IMR-90 (cell line): Measurements from ENCODE around the gene NUDCD3. TPM values are rescaled to one million over a fixed set of nuclear protein-coding genes. Genes with fewer than 3 reads are reported as not detected.

ENCODE experiments used
- ATAC-seq: fragments of 200-7000 bp; cut with Tn5 transposase; 2 replicates; pipeline ENCODE4 v1.9.1; 2020; ENCODE audit warnings: low read depth, mild to moderate bottlenecking, moderate library complexity
- BruUV-seq: library from RNA; stranded (reverse); fragments of 400-500 nt; replicated peaks from 2 replicates; lab custom pipeline; 2021; lab: Mats Ljungman, UMichigan
- CTCF ChIA-PET: fragments of 300-600 bp; formaldehyde crosslinking; extraction: SDS; loops from one replicate; lab custom pipeline; 2021; ENCODE audit warnings: antibody characterized with exemption; lab: Yijun Ruan, JAX
- POLR2A ChIA-PET: fragments of 300-600 bp; sonication (Branson Sonifier 250); formaldehyde crosslinking; loops from one replicate; lab custom pipeline; 2022; ENCODE audit warnings: antibody characterized with exemption; ENCODE audit not compliant: unreplicated experiment; lab: Charles Lee
- DNase-seq: peaks from one replicate; pipeline ENCODE4 v3.0.0; 2013
- H2AFZ ChIP-seq: replicated peaks from 2 replicates; pipeline ENCODE3; 2013; ENCODE audit warnings: low read length, mild to moderate bottlenecking; ENCODE audit not compliant: poor library complexity
- H2AK5ac ChIP-seq: 2 replicates; pipeline ENCODE4 v1.6.1; 2013; ENCODE audit warnings: low read depth, low read length, inconsistent platforms
- H2AK9ac ChIP-seq: replicated peaks from 2 replicates; pipeline ENCODE3; 2013; ENCODE audit warnings: mild to moderate bottlenecking, low read depth, low read length, moderate library complexity; ENCODE audit not compliant: poor library complexity
- H2BK120ac ChIP-seq: 2 replicates; pipeline ENCODE4 v1.6.1; 2013; ENCODE audit warnings: low read depth, low read length, inconsistent platforms
- H2BK15ac ChIP-seq: 3 replicates; pipeline ENCODE4 v1.6.1; 2013; ENCODE audit warnings: low read depth, low read length, inconsistent platforms
- H2BK20ac ChIP-seq: 2 replicates; pipeline ENCODE4 v1.6.1; 2013; ENCODE audit warnings: low read depth, mild to moderate bottlenecking, inconsistent platforms, low read length, moderate library complexity
- H2BK5ac ChIP-seq: 2 replicates; pipeline ENCODE4 v1.6.1; 2013; ENCODE audit warnings: mild to moderate bottlenecking, low read depth, low read length, inconsistent platforms; ENCODE audit not compliant: poor library complexity, severe bottlenecking
- H3K14ac ChIP-seq: replicated peaks from 2 replicates; pipeline ENCODE4 v1.6.1; 2013; ENCODE audit warnings: low read depth, low read length, inconsistent platforms
- H3K18ac ChIP-seq: 2 replicates; pipeline ENCODE4 v1.6.1; 2013; ENCODE audit warnings: low read depth, low read length, control low read depth
- H3K23ac ChIP-seq: 2 replicates; pipeline ENCODE4 v1.6.1; 2013; ENCODE audit warnings: low read depth, low read length, inconsistent platforms
- H3K27ac ChIP-seq: 2 replicates; pipeline ENCODE4 v1.5.1; 2013; ENCODE audit warnings: mild to moderate bottlenecking, control low read depth, low read length; ENCODE audit not compliant: insufficient read depth
- H3K27me3 ChIP-seq: 2 replicates; pipeline ENCODE4 v1.6.1; 2013; ENCODE audit warnings: low read length; ENCODE audit not compliant: control insufficient read depth, insufficient read depth
- H3K36me3 ChIP-seq: 2 replicates; pipeline ENCODE4 v1.6.1; 2013; ENCODE audit warnings: low read length, mixed read lengths; ENCODE audit not compliant: control insufficient read depth, insufficient read depth
- H3K4ac ChIP-seq: 2 replicates; pipeline ENCODE4 v1.6.1; 2013; ENCODE audit warnings: low read depth, low read length, inconsistent platforms
- H3K4me1 ChIP-seq: 2 replicates; pipeline ENCODE4 v1.6.1; 2013; ENCODE audit warnings: low read length, mixed read lengths; ENCODE audit not compliant: control insufficient read depth, insufficient read depth
- H3K4me2 ChIP-seq: 2 replicates; pipeline ENCODE4 v1.6.1; 2013; ENCODE audit warnings: low read depth, mild to moderate bottlenecking, control low read depth, low read length, moderate library complexity
- H3K4me3 ChIP-seq: 2 replicates; pipeline ENCODE4 v1.5.1; 2013; ENCODE audit warnings: low read depth, mild to moderate bottlenecking, control low read depth, low read length, moderate library complexity; ENCODE audit not compliant: insufficient read depth
- H3K56ac ChIP-seq: 2 replicates; pipeline ENCODE4 v1.6.1; 2013; ENCODE audit warnings: low read length, inconsistent platforms; ENCODE audit not compliant: insufficient read depth; ENCODE audit errors: extremely low read depth
- H3K79me1 ChIP-seq, 2 experiments: 2 replicates each; pipeline ENCODE4 v1.6.1; 2013; ENCODE audit warnings: low read length in 2 of 2, inconsistent platforms in 1 of 2, low read depth in 1 of 2
- H3K9ac ChIP-seq: 2 replicates; pipeline ENCODE4 v1.6.1; 2013; ENCODE audit warnings: low read depth, low read length, control low read depth
- H3K9me1 ChIP-seq: 2 replicates; pipeline ENCODE4 v1.6.1; 2013; ENCODE audit warnings: low read length, inconsistent platforms; ENCODE audit not compliant: insufficient read depth
- H3K9me3 ChIP-seq: 2 replicates; pipeline ENCODE4 v1.6.1; 2013; ENCODE audit warnings: low read length; ENCODE audit not compliant: control insufficient read depth, insufficient read depth
- H4K20me1 ChIP-seq: 2 replicates; pipeline ENCODE4 v1.6.1; 2013; ENCODE audit warnings: low read length, inconsistent platforms; ENCODE audit not compliant: insufficient read depth
- H4K5ac ChIP-seq: 2 replicates; pipeline ENCODE4 v1.6.1; 2013; ENCODE audit warnings: mild to moderate bottlenecking, low read depth, low read length, control low read depth
- H4K8ac ChIP-seq, 2 experiments: 2 replicates each; pipeline ENCODE4 v1.6.1; 2013; ENCODE audit warnings: low read depth in 2 of 2, low read length in 2 of 2, control low read depth in 1 of 2, inconsistent platforms in 1 of 2
- H4K91ac ChIP-seq: 2 replicates; pipeline ENCODE4 v1.6.1; 2013; ENCODE audit warnings: low read depth, low read length, inconsistent platforms; ENCODE audit not compliant: insufficient read depth
- MAFK ChIP-seq: IDR thresholded peaks from 2 replicates; pipeline ENCODE4 v1.6.1; 2012; ENCODE audit warnings: low read depth, low read length, improper control_type of control experiment
- MXI1 ChIP-seq: IDR thresholded peaks from 2 replicates; pipeline ENCODE4 v1.6.1; 2012; ENCODE audit warnings: low read depth, mild to moderate bottlenecking, low read length, moderate library complexity, borderline replicate concordance
- RCOR1 ChIP-seq: IDR thresholded peaks from 2 replicates; pipeline ENCODE4 v1.6.1; 2012; ENCODE audit warnings: mild to moderate bottlenecking, low read length, improper control_type of control experiment; ENCODE audit not compliant: insufficient replicate concordance
- WGBS, 2 experiments: methylation state at CpG; one replicate each; pipeline versions ENCODE4 v1.1.5 to v1.1.7; 2013; ENCODE audit warnings: missing lambda C conversion rate in 2 of 2; ENCODE audit not compliant: insufficient read length in 1 of 2; ENCODE audit errors: extremely low coverage in 2 of 2; 5-methylcytosine and 5-hydroxymethylcytosine counted together
- dilution Hi-C: fragments of 300-500 bp; cut with HindIII; formaldehyde crosslinking; loops from one replicate; pipeline ENCODE4 v1.14.3; 2018; ENCODE audit warnings: low sequenced_read_pairs; ENCODE audit not compliant: unreplicated experiment
- in situ Hi-C: fragments of 300-500 bp; cut with MboI; formaldehyde crosslinking; loops from 3 replicates; pipeline ENCODE4 v1.14.3; 2019; ENCODE audit warnings: low sequenced_read_pairs, inconsistent platforms, mixed read lengths
- intact Hi-C: fragments of 100-400 bp; cut with micrococcal nuclease; formaldehyde crosslinking; loops from 2 replicates; pipeline ENCODE4 v1.10.0; 2022
- polyA plus RNA-seq, 3 experiments: library from polyadenylated mRNA; depleted of rRNA; stranded (reverse); fragments of >200 nt; gene quantifications; 2 replicates each; pipeline ENCODE4 v1.2.3, GENCODE V29; 2012; ENCODE audit warnings: low replicate concordance in 1 of 3
- total RNA-seq: library from RNA; depleted of rRNA; stranded (reverse); fragments of >200 nt; gene quantifications from 2 replicates; pipeline ENCODE4 v1.2.3, GENCODE V29; 2012

Gene NUDCD3
- total and polyA plus RNA-seq, 2 of the 4 experiments (the other 2 are of a cell fraction) = 49.5 to 76.0 TPM

DNA sequence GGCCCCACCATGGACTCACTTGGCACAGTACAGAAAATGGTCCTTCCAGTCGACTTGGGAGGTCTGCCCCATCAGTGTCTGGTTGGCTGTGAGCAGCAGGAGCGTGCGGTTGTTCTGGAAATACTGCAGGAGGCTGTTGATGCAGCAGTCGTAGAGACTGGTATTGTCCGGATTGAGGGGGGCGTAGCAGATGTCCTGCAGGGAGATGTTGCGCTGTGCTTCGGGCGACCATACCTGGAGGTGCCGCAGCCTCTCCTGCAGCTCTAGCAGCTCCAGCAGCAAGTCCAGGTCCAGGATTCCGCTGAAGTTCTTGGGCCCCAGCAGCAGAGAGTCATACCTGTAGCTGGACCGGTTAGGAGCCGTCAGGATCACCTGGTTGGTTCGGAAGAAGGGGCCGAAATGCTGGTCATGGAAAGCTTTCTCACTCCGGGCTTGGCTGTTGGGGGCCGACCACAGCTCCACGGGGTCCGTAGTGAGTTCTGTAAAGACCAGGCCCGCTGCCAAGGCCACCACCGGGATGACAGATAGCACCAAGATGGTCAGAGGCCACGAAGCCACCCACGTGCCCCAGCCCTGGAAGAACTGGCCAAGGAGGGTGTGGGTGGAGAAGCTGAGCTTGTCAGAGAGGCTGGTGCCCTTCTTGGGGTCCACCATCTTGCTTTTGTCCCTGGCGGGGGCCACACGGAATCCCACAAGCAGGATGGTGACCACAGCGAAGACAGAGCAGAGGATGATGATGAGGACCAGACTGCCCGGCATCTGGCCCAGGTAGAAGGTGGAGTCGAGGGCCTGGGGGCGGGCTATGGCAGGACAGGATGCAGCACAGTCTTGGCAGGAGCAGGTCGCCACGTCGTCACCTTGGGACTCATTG, 48.6 kb upstream of the NUDCD3 start:
- no peak overlapping the region for H3K9ac ChIP-seq
- no peak overlapping the region for H3K4me3 ChIP-seq
- H4K20me1 ChIP-seq = no peaks in the 10 kb centered on the region
- H2BK120ac ChIP-seq = no peak overlapping the region
- no peaks in the 10 kb centered on the region for H3K9me3 ChIP-seq
- no peak for DNase-seq
- no peak overlapping the region for H4K91ac ChIP-seq
- in situ Hi-C loops (no loop called here), dilution Hi-C loops (no loop called here), intact Hi-C loops (no loop called here)
- no peak overlapping the region for H3K18ac ChIP-seq
- no peak overlapping the region for H2BK20ac ChIP-seq
- H3K27me3 ChIP-seq = no peaks in the 10 kb centered on the region
- TF ChIP-seq MXI1 (no peak), MAFK (no peak), RCOR1 (no peak)
- H2BK5ac ChIP-seq = no peak overlapping the region
- H3K27ac ChIP-seq = no peak overlapping the region
- POLR2A ChIA-PET = no interaction called here
- H4K8ac ChIP-seq = no peak overlapping the region
- H3K4ac ChIP-seq = no peak overlapping the region
- H3K4me1 ChIP-seq = peaks cover 15% of the 10 kb centered on the region
- BruUV-seq = no TSS peak
- H2AK9ac ChIP-seq = no peak overlapping the region
- H3K56ac ChIP-seq = no peak overlapping the region
- H2BK15ac ChIP-seq = no peak overlapping the region
- ATAC-seq = no peak
- H3K23ac ChIP-seq = no peak overlapping the region
- H2AK5ac ChIP-seq = no peak overlapping the region
- H2AFZ ChIP-seq = peak overlapping the region; percentile 44
- H3K14ac ChIP-seq = no peak overlapping the region
- H3K79me1 ChIP-seq = no peaks in the 10 kb centered on the region
- H4K5ac ChIP-seq = no peak overlapping the region
- WGBS, 2 experiments = 88% methylated on average over 14 of the region's 32 CpGs; no CpG with 5 or more reads in 1 of the 2 experiments
- CTCF ChIA-PET = interaction anchor here (0.7 kb wide), 1 partner anchor 9 kb away, joined by 3 read pairs; no protein-coding TSS in a partner anchor
- peaks cover 17% of the 10 kb centered on the region for H3K9me1 ChIP-seq
- no peaks in the 10 kb centered on the region for H3K36me3 ChIP-seq
- H3K4me2 ChIP-seq = no peak overlapping the region
